ENCODE data around the gene ZNF385B. TPM values are rescaled to one million over a fixed set of nuclear protein-coding genes. Genes with fewer than 3 reads are reported as not detected.

Gene ZNF385B
- polyA plus RNA-seq, 1 donor (not counting 4 experiments of a cell fraction or from before 2014, with no cell fraction given) = 0.17 TPM

DNA sequence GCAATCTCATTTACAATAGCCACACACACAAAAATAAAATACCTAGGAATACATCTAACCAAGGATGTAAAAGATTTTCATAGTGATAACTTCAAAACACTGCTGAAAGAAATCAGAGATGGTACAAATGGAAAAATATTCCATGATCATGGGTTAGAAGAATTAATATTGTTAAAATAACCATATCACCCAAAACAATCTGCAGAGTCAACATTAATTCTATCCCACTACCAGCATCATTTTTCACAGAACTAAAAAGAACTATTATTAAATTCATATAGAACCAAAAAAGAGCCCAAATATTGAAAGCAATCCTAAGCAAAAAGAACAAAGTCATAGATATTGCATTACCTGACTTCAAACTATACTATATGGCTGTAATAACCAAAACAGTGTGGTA is 50.4 kb downstream of the ZNF385B start:
- Histone ChIP-seq H4K20me1 (ENCODE audit: control insufficient read depth, extremely low read depth, insufficient read depth, low read length) (no peaks in the 10 kb centered on the region), H2AFZ (ENCODE audit: control insufficient read depth, low read length) (no peak overlapping the region), H3K9me1 (ENCODE audit: control insufficient read depth, extremely low read depth, insufficient read depth, low read length) (no peaks in the 10 kb centered on the region), H3K79me2 (ENCODE audit: control insufficient read depth, insufficient read depth, low read length) (no peaks in the 10 kb centered on the region), H3K27ac (ENCODE audit: control insufficient read depth, insufficient read depth, low read length) (no peak overlapping the region), H3K4me3 (ENCODE audit: control insufficient read depth in 2 of 3, extremely low read depth in 1 of 3, insufficient read depth in 2 of 3, low read depth in 1 of 3, low read length in 3 of 3) (no peak overlapping the region), H3K9me3 (ENCODE audit: control insufficient read depth, low read depth, low read length) (no peaks in the 10 kb centered on the region), H3K36me3 (ENCODE audit: control insufficient read depth in 2 of 2, extremely low read depth in 1 of 2, insufficient read depth in 2 of 2, low read length in 2 of 2) (no peaks in the 10 kb centered on the region), H3K27me3 (ENCODE audit: control insufficient read depth, extremely low read depth, insufficient read depth, low read length) (no peaks in the 10 kb centered on the region), H3K9ac (ENCODE audit: control insufficient read depth, extremely low read depth, insufficient read depth, low read length) (no peak overlapping the region), H3K4me1 (ENCODE audit: control insufficient read depth, extremely low read depth, insufficient read depth, low read length) (no peaks in the 10 kb centered on the region), H3K4me2 (ENCODE audit: control insufficient read depth, extremely low read depth, insufficient read depth, low read depth, low read length) (no peak overlapping the region)
- dilution Hi-C loops (cut with MboI; ENCODE audit: extremely low pct_ligation_motif_present, low sequenced_read_pairs) = no loop called here
- DNase-seq (ENCODE audit: low read depth, low spot score) (no peak), FAIRE-seq (no peak)
- TF ChIP-seq, protein P1, sequence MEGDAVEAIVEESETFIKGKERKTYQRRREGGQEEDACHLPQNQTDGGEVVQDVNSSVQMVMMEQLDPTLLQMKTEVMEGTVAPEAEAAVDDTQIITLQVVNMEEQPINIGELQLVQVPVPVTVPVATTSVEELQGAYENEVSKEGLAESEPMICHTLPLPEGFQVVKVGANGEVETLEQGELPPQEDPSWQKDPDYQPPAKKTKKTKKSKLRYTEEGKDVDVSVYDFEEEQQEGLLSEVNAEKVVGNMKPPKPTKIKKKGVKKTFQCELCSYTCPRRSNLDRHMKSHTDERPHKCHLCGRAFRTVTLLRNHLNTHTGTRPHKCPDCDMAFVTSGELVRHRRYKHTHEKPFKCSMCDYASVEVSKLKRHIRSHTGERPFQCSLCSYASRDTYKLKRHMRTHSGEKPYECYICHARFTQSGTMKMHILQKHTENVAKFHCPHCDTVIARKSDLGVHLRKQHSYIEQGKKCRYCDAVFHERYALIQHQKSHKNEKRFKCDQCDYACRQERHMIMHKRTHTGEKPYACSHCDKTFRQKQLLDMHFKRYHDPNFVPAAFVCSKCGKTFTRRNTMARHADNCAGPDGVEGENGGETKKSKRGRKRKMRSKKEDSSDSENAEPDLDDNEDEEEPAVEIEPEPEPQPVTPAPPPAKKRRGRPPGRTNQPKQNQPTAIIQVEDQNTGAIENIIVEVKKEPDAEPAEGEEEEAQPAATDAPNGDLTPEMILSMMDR (optimal IDR thresholded peaks at IDR 0.05 in 1 of 3, IDR thresholded peaks at IDR 0.05 in 1 of 3, conservative IDR thresholded peaks at IDR 0.05 in 1 of 3; ENCODE audit: extremely low read depth in 1 of 3, insufficient read depth in 2 of 3, low read length in 3 of 3) = no peak
- TF ChIP-seq EZH2 (IDR thresholded peaks at IDR 0.05; ENCODE audit: low read length) = no peak

DNA sequence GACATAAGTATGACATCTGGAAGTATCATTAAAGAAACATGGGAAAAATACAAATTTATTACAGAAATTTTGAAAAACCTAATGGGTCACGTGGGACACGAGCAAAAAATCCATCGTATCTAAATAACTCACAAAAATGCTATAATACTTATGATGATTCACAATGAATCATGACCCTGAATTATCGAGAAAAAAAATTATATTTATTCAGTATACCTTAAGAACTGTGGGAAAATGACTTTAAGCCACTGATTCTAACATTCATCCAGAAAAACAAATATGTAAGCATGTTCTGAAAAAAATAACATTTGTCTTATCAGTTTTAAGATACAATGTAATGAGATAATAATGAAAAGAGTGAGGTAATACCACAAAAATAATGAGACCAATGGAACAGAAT is 51.8 kb downstream of the ZNF385B start:
- Histone ChIP-seq H2AFZ (ENCODE audit: control insufficient read depth, low read length) (no peak overlapping the region), H3K9me1 (ENCODE audit: control insufficient read depth, extremely low read depth, insufficient read depth, low read length) (no peaks in the 10 kb centered on the region), H3K9me3 (ENCODE audit: control insufficient read depth, low read depth, low read length) (no peaks in the 10 kb centered on the region), H3K4me3 (ENCODE audit: control insufficient read depth in 2 of 3, extremely low read depth in 1 of 3, insufficient read depth in 2 of 3, low read depth in 1 of 3, low read length in 3 of 3) (no peak overlapping the region), H3K27me3 (ENCODE audit: control insufficient read depth, extremely low read depth, insufficient read depth, low read length) (no peaks in the 10 kb centered on the region), H3K27ac (ENCODE audit: control insufficient read depth, insufficient read depth, low read length) (no peak overlapping the region), H3K4me1 (ENCODE audit: control insufficient read depth, extremely low read depth, insufficient read depth, low read length) (no peaks in the 10 kb centered on the region), H3K79me2 (ENCODE audit: control insufficient read depth, insufficient read depth, low read length) (no peaks in the 10 kb centered on the region), H4K20me1 (ENCODE audit: control insufficient read depth, extremely low read depth, insufficient read depth, low read length) (no peaks in the 10 kb centered on the region), H3K4me2 (ENCODE audit: control insufficient read depth, extremely low read depth, insufficient read depth, low read depth, low read length) (no peak overlapping the region), H3K36me3 (ENCODE audit: control insufficient read depth in 2 of 2, extremely low read depth in 1 of 2, insufficient read depth in 2 of 2, low read length in 2 of 2) (no peaks in the 10 kb centered on the region), H3K9ac (ENCODE audit: control insufficient read depth, extremely low read depth, insufficient read depth, low read length) (no peak overlapping the region)
- TF ChIP-seq, protein P1 (optimal IDR thresholded peaks at IDR 0.05 in 1 of 3, IDR thresholded peaks at IDR 0.05 in 1 of 3, conservative IDR thresholded peaks at IDR 0.05 in 1 of 3; ENCODE audit: extremely low read depth in 1 of 3, insufficient read depth in 2 of 3, low read length in 3 of 3) = no peak
- TF ChIP-seq EZH2 (IDR thresholded peaks at IDR 0.05; ENCODE audit: low read length) = no peak
- dilution Hi-C loops (cut with MboI; ENCODE audit: extremely low pct_ligation_motif_present, low sequenced_read_pairs) = no loop called here
- no peak for DNase-seq (ENCODE audit: low read depth, low spot score)
- FAIRE-seq = no peak
